Neural progenitor cell (in vitro differentiated cells): ENCODE data around the gene IRF2BP2.

Experiments
- EZH2 ChIP-seq: fragments of 200-600 bp; sonication (generic); IDR thresholded peaks from 2 replicates; pipeline ENCODE4 v1.6.1; 2017; ENCODE audit warnings: antibody characterized with exemption, mild to moderate bottlenecking, moderate library complexity
- EZH2phosphoT487 ChIP-seq: fragments of 200-600 bp; sonication (generic); IDR thresholded peaks from 2 replicates; pipeline ENCODE4 v1.6.1; 2017; ENCODE audit warnings: antibody characterized with exemption
- TF ChIP-seq, protein P1 (sequence below): fragments of 200-600 bp; sonication (generic); IDR thresholded peaks from 2 replicates; pipeline ENCODE4 v1.5.1; 2017; ENCODE audit warnings: antibody characterized with exemption, mild to moderate bottlenecking

DNA sequence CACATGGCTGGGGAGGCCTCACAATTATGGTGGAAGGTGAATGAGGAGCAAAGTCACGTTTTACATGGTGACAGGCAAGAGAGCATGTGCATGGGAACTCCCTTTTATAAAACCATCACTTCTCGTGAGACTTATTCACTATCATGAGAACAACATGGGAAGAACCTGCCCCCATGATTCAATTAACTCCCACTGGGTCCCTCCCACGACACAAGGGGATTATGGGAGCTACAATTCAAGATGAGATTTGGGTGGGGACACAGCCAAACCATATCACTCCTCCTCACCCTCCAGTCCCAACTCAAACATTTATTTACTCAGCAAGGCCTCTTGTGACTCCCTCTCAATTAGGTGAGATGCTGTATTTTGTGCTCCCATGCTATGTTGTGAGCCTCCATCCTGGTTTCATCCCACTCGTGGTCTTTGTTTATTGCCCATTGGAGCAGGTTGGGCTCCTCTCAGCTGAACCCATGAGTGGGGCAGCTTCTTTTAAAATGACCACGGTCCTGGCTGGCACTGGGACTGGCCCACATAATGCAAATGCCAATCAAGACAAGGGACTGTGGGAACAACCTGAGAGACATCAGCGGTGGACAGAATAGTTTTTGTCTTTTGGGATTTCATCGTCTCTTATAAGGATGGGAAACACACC, 28.8 kb downstream of the IRF2BP2 start:
- TF ChIP-seq, protein P1, sequence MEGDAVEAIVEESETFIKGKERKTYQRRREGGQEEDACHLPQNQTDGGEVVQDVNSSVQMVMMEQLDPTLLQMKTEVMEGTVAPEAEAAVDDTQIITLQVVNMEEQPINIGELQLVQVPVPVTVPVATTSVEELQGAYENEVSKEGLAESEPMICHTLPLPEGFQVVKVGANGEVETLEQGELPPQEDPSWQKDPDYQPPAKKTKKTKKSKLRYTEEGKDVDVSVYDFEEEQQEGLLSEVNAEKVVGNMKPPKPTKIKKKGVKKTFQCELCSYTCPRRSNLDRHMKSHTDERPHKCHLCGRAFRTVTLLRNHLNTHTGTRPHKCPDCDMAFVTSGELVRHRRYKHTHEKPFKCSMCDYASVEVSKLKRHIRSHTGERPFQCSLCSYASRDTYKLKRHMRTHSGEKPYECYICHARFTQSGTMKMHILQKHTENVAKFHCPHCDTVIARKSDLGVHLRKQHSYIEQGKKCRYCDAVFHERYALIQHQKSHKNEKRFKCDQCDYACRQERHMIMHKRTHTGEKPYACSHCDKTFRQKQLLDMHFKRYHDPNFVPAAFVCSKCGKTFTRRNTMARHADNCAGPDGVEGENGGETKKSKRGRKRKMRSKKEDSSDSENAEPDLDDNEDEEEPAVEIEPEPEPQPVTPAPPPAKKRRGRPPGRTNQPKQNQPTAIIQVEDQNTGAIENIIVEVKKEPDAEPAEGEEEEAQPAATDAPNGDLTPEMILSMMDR, result no peak
- TF ChIP-seq EZH2, result no peak
- TF ChIP-seq EZH2phosphoT487, result no peak
